ENCODE measurements around the gene C4orf51. TPM values are rescaled to one million over a fixed set of nuclear protein-coding genes. Genes with fewer than 3 reads are reported as not detected.

The C4orf51 gene
- total and polyA plus RNA-seq, 2 of the 8 experiments (the other 6 are each of a cell fraction or from before 2014, with no cell fraction given): 0.54 TPM; not detected in 1

DNA sequence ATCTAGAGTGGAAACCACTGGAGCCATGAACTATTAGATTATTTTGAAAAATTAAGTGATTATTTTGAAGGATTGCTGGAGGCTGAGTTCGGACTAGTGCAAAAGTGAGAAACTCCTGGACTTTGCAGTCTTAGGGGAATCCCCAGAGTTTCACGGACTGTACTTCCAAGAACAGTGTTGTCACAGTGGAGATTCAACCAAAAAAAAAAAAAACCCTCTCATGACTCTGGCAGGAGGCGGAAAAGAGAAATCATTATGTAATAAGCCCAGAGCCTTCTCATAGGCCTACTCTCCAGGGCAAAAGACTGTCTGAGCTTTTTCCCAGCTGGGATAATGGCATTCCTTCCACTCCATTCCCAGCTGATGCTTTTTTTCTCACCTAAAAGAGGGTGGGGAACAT, 16.8 kb upstream of the C4orf51 start (continued):
- TF ChIP-seq, protein P1, sequence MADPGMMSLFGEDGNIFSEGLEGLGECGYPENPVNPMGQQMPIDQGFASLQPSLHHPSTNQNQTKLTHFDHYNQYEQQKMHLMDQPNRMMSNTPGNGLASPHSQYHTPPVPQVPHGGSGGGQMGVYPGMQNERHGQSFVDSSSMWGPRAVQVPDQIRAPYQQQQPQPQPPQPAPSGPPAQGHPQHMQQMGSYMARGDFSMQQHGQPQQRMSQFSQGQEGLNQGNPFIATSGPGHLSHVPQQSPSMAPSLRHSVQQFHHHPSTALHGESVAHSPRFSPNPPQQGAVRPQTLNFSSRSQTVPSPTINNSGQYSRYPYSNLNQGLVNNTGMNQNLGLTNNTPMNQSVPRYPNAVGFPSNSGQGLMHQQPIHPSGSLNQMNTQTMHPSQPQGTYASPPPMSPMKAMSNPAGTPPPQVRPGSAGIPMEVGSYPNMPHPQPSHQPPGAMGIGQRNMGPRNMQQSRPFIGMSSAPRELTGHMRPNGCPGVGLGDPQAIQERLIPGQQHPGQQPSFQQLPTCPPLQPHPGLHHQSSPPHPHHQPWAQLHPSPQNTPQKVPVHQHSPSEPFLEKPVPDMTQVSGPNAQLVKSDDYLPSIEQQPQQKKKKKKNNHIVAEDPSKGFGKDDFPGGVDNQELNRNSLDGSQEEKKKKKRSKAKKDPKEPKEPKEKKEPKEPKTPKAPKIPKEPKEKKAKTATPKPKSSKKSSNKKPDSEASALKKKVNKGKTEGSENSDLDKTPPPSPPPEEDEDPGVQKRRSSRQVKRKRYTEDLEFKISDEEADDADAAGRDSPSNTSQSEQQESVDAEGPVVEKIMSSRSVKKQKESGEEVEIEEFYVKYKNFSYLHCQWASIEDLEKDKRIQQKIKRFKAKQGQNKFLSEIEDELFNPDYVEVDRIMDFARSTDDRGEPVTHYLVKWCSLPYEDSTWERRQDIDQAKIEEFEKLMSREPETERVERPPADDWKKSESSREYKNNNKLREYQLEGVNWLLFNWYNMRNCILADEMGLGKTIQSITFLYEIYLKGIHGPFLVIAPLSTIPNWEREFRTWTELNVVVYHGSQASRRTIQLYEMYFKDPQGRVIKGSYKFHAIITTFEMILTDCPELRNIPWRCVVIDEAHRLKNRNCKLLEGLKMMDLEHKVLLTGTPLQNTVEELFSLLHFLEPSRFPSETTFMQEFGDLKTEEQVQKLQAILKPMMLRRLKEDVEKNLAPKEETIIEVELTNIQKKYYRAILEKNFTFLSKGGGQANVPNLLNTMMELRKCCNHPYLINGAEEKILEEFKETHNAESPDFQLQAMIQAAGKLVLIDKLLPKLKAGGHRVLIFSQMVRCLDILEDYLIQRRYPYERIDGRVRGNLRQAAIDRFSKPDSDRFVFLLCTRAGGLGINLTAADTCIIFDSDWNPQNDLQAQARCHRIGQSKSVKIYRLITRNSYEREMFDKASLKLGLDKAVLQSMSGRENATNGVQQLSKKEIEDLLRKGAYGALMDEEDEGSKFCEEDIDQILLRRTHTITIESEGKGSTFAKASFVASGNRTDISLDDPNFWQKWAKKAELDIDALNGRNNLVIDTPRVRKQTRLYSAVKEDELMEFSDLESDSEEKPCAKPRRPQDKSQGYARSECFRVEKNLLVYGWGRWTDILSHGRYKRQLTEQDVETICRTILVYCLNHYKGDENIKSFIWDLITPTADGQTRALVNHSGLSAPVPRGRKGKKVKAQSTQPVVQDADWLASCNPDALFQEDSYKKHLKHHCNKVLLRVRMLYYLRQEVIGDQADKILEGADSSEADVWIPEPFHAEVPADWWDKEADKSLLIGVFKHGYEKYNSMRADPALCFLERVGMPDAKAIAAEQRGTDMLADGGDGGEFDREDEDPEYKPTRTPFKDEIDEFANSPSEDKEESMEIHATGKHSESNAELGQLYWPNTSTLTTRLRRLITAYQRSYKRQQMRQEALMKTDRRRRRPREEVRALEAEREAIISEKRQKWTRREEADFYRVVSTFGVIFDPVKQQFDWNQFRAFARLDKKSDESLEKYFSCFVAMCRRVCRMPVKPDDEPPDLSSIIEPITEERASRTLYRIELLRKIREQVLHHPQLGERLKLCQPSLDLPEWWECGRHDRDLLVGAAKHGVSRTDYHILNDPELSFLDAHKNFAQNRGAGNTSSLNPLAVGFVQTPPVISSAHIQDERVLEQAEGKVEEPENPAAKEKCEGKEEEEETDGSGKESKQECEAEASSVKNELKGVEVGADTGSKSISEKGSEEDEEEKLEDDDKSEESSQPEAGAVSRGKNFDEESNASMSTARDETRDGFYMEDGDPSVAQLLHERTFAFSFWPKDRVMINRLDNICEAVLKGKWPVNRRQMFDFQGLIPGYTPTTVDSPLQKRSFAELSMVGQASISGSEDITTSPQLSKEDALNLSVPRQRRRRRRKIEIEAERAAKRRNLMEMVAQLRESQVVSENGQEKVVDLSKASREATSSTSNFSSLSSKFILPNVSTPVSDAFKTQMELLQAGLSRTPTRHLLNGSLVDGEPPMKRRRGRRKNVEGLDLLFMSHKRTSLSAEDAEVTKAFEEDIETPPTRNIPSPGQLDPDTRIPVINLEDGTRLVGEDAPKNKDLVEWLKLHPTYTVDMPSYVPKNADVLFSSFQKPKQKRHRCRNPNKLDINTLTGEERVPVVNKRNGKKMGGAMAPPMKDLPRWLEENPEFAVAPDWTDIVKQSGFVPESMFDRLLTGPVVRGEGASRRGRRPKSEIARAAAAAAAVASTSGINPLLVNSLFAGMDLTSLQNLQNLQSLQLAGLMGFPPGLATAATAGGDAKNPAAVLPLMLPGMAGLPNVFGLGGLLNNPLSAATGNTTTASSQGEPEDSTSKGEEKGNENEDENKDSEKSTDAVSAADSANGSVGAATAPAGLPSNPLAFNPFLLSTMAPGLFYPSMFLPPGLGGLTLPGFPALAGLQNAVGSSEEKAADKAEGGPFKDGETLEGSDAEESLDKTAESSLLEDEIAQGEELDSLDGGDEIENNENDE (IDR thresholded peaks at IDR 0.05; ENCODE audit: insufficient replicate concordance, low read length): no peak

Data from H1 (cell line).